ENCODE measurements around the gene ODR4. TPM values are rescaled to one million over a fixed set of nuclear protein-coding genes. Genes with fewer than 3 reads are reported as not detected.

The ODR4 gene
- total and polyA plus RNA-seq, 8 donors, result 6.1 to 44.2 (median 11.8) TPM

DNA sequence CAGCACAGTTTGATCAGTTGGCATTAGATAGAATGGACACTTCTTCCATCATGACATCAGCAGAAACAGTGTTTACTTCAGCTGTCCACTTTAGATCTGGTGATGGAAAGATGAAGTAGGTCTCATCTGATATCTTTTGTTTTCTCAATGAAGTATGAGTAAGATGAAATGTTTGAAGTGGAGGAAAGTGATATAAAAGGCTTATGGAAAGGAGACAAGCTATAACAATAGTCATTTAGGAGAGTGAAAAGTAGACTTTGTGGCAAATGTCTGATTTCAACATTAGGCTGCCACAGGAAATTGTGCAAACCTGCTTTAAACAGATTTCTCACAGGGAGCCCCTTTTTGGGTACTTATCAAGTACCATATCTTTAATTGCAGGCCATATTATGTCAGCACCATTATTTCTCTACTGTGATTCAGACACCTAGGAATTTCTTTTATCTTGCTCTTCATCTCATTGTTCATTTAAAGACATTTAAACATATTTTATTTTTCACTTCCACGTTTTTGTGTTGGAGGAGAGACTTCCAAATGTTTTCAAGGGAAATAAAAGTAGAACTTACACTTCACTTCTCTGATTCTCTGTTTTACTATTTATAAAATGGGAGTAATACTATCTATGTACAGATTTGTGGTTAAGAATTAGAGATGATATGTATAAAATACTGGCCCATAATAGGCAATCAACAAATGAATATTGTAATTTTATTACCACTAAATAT lies 67.2 kb downstream of the ODR4 start:
- no peak for DNase-seq
- intact Hi-C loops (cut with DNase I; ENCODE audit: low total_unique reads), result no loop called here
- 31 to 36% (median 33%) methylated on average over 1 of the region's 1 CpG for WGBS, 5 donors
- no peak overlapping the region for H3K27ac ChIP-seq
- TF ChIP-seq, protein P1, sequence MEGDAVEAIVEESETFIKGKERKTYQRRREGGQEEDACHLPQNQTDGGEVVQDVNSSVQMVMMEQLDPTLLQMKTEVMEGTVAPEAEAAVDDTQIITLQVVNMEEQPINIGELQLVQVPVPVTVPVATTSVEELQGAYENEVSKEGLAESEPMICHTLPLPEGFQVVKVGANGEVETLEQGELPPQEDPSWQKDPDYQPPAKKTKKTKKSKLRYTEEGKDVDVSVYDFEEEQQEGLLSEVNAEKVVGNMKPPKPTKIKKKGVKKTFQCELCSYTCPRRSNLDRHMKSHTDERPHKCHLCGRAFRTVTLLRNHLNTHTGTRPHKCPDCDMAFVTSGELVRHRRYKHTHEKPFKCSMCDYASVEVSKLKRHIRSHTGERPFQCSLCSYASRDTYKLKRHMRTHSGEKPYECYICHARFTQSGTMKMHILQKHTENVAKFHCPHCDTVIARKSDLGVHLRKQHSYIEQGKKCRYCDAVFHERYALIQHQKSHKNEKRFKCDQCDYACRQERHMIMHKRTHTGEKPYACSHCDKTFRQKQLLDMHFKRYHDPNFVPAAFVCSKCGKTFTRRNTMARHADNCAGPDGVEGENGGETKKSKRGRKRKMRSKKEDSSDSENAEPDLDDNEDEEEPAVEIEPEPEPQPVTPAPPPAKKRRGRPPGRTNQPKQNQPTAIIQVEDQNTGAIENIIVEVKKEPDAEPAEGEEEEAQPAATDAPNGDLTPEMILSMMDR (IDR thresholded peaks at IDR 0.05), result no peak
- no peak for TF ChIP-seq POLR2AphosphoS5 (IDR thresholded peaks at IDR 0.05)
- no peak for TF ChIP-seq POLR2A (IDR thresholded peaks at IDR 0.05)
- no peak for TF ChIP-seq EP300 (IDR thresholded peaks at IDR 0.05)
- H3K4me1 ChIP-seq, result no peaks in the 10 kb centered on the region
- H3K9me3 ChIP-seq, result no peaks in the 10 kb centered on the region
- no peak overlapping the region for H3K4me3 ChIP-seq
- no peaks in the 10 kb centered on the region for H3K36me3 ChIP-seq
- H3K27me3 ChIP-seq, result no peaks in the 10 kb centered on the region

DNA sequence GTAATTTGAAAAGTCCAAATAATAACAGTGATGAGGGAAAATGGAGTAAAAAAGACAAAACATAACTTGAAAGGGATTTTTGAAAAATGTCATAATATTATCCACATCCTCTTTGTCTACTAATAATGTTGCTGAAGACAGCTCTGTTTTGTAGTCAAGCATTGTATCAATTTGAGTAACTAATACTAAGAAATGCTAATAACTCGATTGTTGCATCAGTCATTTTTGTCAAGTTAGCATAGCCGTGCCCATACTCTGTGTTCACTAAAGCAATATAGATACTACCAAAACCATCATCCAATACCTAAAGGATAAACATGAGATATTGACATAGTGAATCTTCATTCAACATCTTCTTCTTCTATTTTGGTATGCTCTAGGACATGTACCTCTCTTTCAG lies 68.0 kb downstream of the ODR4 start:
- no peaks in the 10 kb centered on the region for H3K27me3 ChIP-seq
- no peak for TF ChIP-seq POLR2AphosphoS5 (IDR thresholded peaks at IDR 0.05)
- no peak for TF ChIP-seq EP300 (IDR thresholded peaks at IDR 0.05)
- TF ChIP-seq POLR2A (IDR thresholded peaks at IDR 0.05), result no peak
- TF ChIP-seq, protein P1 (IDR thresholded peaks at IDR 0.05), result no peak
- no peak overlapping the region for H3K4me3 ChIP-seq
- no peak overlapping the region for H3K27ac ChIP-seq
- H3K4me1 ChIP-seq, result no peaks in the 10 kb centered on the region
- WGBS, 5 donors, result 83 to 93% (median 89%) methylated on average over 2 of the region's 2 CpGs
- no peaks in the 10 kb centered on the region for H3K9me3 ChIP-seq
- intact Hi-C loops (cut with DNase I; ENCODE audit: low total_unique reads), result no loop called here
- DNase-seq, result no peak
- no peaks in the 10 kb centered on the region for H3K36me3 ChIP-seq

DNA sequence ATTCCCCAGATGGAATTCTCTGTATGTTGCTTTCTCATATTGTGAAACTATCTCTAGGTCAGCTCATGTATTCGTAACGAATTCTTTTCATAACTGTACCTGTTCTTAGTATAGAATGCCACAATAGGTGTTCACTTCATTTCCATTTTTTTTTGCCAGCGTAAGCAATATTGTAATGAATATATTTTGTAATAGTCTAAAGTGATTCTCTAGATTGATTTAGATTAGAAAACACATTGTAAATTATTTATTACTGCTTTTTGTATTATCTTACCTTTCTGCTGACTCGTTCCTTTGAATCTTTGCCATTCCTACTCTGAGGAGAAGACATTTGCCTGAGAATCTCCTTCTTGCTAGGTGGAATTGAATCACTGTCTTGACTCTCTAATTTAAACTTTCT lies 70.5 kb downstream of the ODR4 start:
- no peaks in the 10 kb centered on the region for H3K36me3 ChIP-seq
- no peak for DNase-seq
- H3K9me3 ChIP-seq, result no peaks in the 10 kb centered on the region
- 87 to 92% (median 89%) methylated on average over 4 of the region's 4 CpGs for WGBS, 5 donors
- TF ChIP-seq POLR2AphosphoS5 (IDR thresholded peaks at IDR 0.05), result no peak
- TF ChIP-seq EP300 (IDR thresholded peaks at IDR 0.05), result no peak
- TF ChIP-seq, protein P1 (IDR thresholded peaks at IDR 0.05), result no peak
- no peak for TF ChIP-seq POLR2A (IDR thresholded peaks at IDR 0.05)
- intact Hi-C loops (cut with DNase I; ENCODE audit: low total_unique reads), result no loop called here
- no peak overlapping the region for H3K27ac ChIP-seq
- H3K4me3 ChIP-seq, result no peak overlapping the region
- no peaks in the 10 kb centered on the region for H3K27me3 ChIP-seq
- H3K4me1 ChIP-seq, result no peaks in the 10 kb centered on the region

DNA sequence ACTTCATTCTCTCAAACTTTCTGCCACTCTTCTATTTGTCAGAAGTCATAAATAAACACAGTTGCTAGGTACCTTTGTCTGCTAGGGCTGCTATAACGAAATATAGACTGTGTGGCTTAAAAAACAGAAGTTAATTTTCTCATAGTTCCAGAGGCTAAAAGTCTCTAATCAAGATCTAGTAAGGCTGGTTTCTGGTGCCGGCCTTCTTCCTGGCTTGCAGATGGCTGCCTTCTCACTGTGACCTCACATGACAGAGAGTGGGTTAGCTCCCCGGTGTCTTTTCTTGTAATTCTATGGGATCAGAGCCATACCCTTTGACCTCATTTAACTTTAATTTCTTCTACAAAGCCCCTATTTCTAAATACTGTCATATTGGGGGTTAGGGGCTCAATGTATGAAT lies 79.3 kb downstream of the ODR4 start:
- H3K9me3 ChIP-seq, result no peaks in the 10 kb centered on the region
- peak in 1 of 2 donors; percentile 5 for DNase-seq
- H3K36me3 ChIP-seq, result no peaks in the 10 kb centered on the region
- no peak overlapping the region for H3K27ac ChIP-seq
- intact Hi-C loops (cut with DNase I; ENCODE audit: low total_unique reads), result no loop called here
- H3K27me3 ChIP-seq, result no peaks in the 10 kb centered on the region
- TF ChIP-seq, protein P1 (IDR thresholded peaks at IDR 0.05), result no peak
- H3K4me3 ChIP-seq, result no peak overlapping the region
- 36 to 45% (median 45%) methylated on average over 3 of the region's 3 CpGs for WGBS, 5 donors
- no peaks in the 10 kb centered on the region for H3K4me1 ChIP-seq
